HEK293T (cell line): Measurements from ENCODE around the gene OST4.

Experiments
- ARNT ChIP-seq: fragments of 450-650 bp; IDR thresholded peaks from 2 replicates; pipeline ENCODE4 v1.6.1; 2017; ENCODE audit warnings: mild to moderate bottlenecking
- ELF4 ChIP-seq: fragments of 450-650 bp; IDR thresholded peaks from 2 replicates; pipeline ENCODE4 v1.6.1; 2017; ENCODE audit warnings: antibody characterized with exemption
- FOXM1 ChIP-seq: fragments of 450-650 bp; IDR thresholded peaks from 2 replicates; pipeline ENCODE4 v1.6.1; 2017; ENCODE audit warnings: mild to moderate bottlenecking, borderline replicate concordance
- HDGF ChIP-seq: fragments of 450-650 bp; IDR thresholded peaks from 2 replicates; pipeline ENCODE4 v1.6.1; 2017; ENCODE audit warnings: antibody characterized with exemption, borderline replicate concordance
- SP1 ChIP-seq: fragments of 450-650 bp; IDR thresholded peaks from 2 replicates; pipeline ENCODE4 v1.6.1; 2017
- ZNF384 ChIP-seq: fragments of 450-650 bp; IDR thresholded peaks from 2 replicates; pipeline ENCODE4 v1.6.1; 2016

DNA sequence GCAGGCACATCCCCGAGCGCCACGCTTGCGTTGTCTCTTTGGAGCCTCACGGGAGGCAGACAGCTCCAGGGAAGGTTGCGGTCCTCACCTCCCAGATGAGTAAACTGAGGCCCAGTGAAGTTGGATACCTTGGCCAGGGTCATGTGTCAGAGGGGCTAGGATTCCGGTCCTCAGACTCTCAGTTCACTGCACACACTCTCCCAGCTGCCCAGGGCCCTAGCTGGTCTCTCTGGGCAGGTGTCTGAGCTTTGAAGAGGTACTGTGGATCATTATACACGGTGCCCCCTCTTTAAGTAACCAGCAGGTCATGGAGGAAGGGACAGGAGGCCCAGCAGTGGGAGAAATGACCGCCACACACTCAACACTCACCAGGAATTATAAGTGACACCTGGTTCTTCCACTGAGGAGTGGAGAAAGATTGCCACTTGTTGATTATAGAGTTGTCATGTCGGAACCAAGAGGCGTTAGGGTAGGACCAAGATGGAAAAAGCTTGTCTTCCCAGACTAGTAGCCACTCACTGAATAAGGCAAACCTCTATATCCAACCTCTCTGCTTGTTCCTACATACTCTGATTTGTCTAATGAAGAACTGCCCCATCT, 38.1 kb downstream of the OST4 start:
- TF ChIP-seq ARNT: no peak
- no peak for TF ChIP-seq FOXM1
- TF ChIP-seq ZNF384: no peak
- TF ChIP-seq ELF4: no peak
- TF ChIP-seq SP1: no peak
- TF ChIP-seq HDGF: no peak
